Gastrocnemius medialis (tissue), 4 donors: ENCODE data around the gene NIPBL.

Source experiments
- POLR2A ChIP-seq, 2 donors: fragments of 450-650 bp; IDR thresholded peaks; one replicate each; pipeline ENCODE4 v1.6.1; 2017; ENCODE audit warnings: antibody characterized with exemption in 2 of 2, mild to moderate bottlenecking in 2 of 2, moderate library complexity in 2 of 2
- TF ChIP-seq, protein P1 (sequence below), 5 experiments: fragments of 450-650 bp in 3 of 5; fragments of 200-600 bp in 2 of 5; sonication (generic) in 2 of 5; IDR thresholded peaks in 4 of 5; conservative IDR thresholded peaks in 1 of 5; 1 replicate in 4 of 5; 2 replicates in 1 of 5; pipeline ENCODE4 v1.5.1; 2016 to 2019; ENCODE audit warnings: antibody characterized with exemption in 5 of 5, mild to moderate bottlenecking in 3 of 5, moderate library complexity in 3 of 5

DNA sequence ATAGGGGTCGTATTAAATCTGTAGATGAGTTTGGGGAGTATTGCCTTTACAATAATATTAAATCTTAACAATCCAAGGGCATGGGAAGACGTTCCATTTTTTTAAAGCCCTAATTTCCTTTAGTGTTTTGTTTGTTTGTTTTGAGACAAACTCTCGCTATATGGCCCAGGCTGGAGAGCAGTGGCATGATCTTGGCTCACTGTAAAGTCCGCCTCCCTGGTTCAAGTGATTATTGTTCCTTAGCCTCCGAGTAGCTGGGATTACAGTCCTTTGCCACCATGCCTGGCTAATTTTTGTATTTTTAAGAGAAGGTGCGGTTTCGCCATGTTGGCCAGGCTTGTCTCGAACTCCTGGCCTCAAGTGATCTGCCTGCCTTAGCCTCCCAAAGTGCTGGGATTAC lies 19.9 kb downstream of the NIPBL start:
- no peak for TF ChIP-seq POLR2A (IDR thresholded peaks at IDR 0.05)
- TF ChIP-seq, protein P1, sequence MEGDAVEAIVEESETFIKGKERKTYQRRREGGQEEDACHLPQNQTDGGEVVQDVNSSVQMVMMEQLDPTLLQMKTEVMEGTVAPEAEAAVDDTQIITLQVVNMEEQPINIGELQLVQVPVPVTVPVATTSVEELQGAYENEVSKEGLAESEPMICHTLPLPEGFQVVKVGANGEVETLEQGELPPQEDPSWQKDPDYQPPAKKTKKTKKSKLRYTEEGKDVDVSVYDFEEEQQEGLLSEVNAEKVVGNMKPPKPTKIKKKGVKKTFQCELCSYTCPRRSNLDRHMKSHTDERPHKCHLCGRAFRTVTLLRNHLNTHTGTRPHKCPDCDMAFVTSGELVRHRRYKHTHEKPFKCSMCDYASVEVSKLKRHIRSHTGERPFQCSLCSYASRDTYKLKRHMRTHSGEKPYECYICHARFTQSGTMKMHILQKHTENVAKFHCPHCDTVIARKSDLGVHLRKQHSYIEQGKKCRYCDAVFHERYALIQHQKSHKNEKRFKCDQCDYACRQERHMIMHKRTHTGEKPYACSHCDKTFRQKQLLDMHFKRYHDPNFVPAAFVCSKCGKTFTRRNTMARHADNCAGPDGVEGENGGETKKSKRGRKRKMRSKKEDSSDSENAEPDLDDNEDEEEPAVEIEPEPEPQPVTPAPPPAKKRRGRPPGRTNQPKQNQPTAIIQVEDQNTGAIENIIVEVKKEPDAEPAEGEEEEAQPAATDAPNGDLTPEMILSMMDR (IDR thresholded peaks at IDR 0.05 in 4 of 5, conservative IDR thresholded peaks at IDR 0.05 in 1 of 5): no peak
